OCI-LY3 (cell line): Measurements from ENCODE around the gene IMMP2L.

Experiments
- CTCF ChIP-seq: fragments of 200-600, 300-600 bp; sonication (generic); IDR thresholded peaks from 2 replicates; pipeline ENCODE4 v1.5.1; 2014; ENCODE audit warnings: antibody characterized with exemption, low read length, low read depth
- EZH2phosphoT487 ChIP-seq: fragments of 200-600 bp; shearing (Covaris generic); IDR thresholded peaks from 2 replicates; pipeline ENCODE4 v1.6.1; 2018; ENCODE audit warnings: antibody characterized with exemption, mixed run types, low read depth

- no peak for TF ChIP-seq CTCF
- no peak for TF ChIP-seq EZH2phosphoT487
These were observed 841.7 kb downstream of the IMMP2L start for GRCh38 chr7:110720626-110721025.
